Renal cortical epithelial cell (primary cell): ENCODE measurements around the gene PPP1R12B. TPM values are rescaled to one million over a fixed set of nuclear protein-coding genes. Genes with fewer than 3 reads are reported as not detected.
"Not testable (repeated sequence)": the region's sequence is repeated elsewhere in the genome, so short reads cannot be mapped to it uniquely, and the experiment has no call there.

Experiments used
- DNase-seq: peaks from one replicate; pipeline ENCODE4 v3.0.0-alpha.2; 2011; ENCODE audit warnings: low read depth
- total RNA-seq: library from RNA; depleted of rRNA; stranded (reverse); fragments of >200 nt; gene quantifications from 2 replicates; pipeline ENCODE4 v1.2.3, GENCODE V29; 2014

PPP1R12B gene
- total RNA-seq, 1 donor from 2014 or later: 20.1 TPM

GRCh38 chr1:202554619-202555018 is 206.1 kb downstream of the PPP1R12B start:
- not testable (repeated sequence) for DNase-seq

- not testable (repeated sequence) for DNase-seq
These were observed 207.5 kb downstream of the PPP1R12B start for GRCh38 chr1:202556037-202556436.

GRCh38 chr1:202557662-202558061 is 209.2 kb downstream of the PPP1R12B start:
- DNase-seq: not testable (repeated sequence)

GRCh38 chr1:202561240-202561639 is 212.7 kb downstream of the PPP1R12B start:
- DNase-seq: no peak

GRCh38 chr1:202561726-202562443 is 213.4 kb downstream of the PPP1R12B start:
- DNase-seq: no peak

- DNase-seq: no peak
These were observed 214.1 kb downstream of the PPP1R12B start for GRCh38 chr1:202562444-202563060.

- DNase-seq: no peak
These were observed 215.3 kb downstream of the PPP1R12B start for GRCh38 chr1:202563818-202564217.

- no peak for DNase-seq
These were observed 216.5 kb downstream of the PPP1R12B start for GRCh38 chr1:202564958-202565495.

GRCh38 chr1:202565890-202566602 is 217.5 kb downstream of the PPP1R12B start:
- no peak for DNase-seq

GRCh38 chr1:202567738-202568137 is 219.2 kb downstream of the PPP1R12B start:
- peak; percentile 53 for DNase-seq

GRCh38 chr1:202568410-202568809 is 219.9 kb downstream of the PPP1R12B start:
- no peak for DNase-seq

- no peak for DNase-seq
These were observed 220.3 kb downstream of the PPP1R12B start for GRCh38 chr1:202568826-202569225.

- no peak for DNase-seq
These were observed 221.2 kb downstream of the PPP1R12B start for GRCh38 chr1:202569393-202570322.

GRCh38 chr1:202571719-202572339 is 223.3 kb downstream of the PPP1R12B start:
- DNase-seq: no peak

GRCh38 chr1:202572867-202573266 is 224.4 kb downstream of the PPP1R12B start:
- DNase-seq: no peak

GRCh38 chr1:202575918-202576653 is 227.6 kb downstream of the PPP1R12B start:
- DNase-seq: peak; percentile 36

GRCh38 chr1:202576816-202577215 is 228.3 kb downstream of the PPP1R12B start:
- DNase-seq: peak; percentile 77

GRCh38 chr1:202577381-202577780 is 228.9 kb downstream of the PPP1R12B start:
- DNase-seq: no peak

GRCh38 chr1:202578001-202578504 is 229.6 kb downstream of the PPP1R12B start:
- DNase-seq: no peak

GRCh38 chr1:202578565-202578964 is 230.1 kb downstream of the PPP1R12B start:
- no peak for DNase-seq
